ENCODE results near the gene CCNB2. TPM values are rescaled to one million over a fixed set of nuclear protein-coding genes. Genes with fewer than 3 reads are reported as not detected.
A peak's percentile ranks its signal among the peaks of the same experiment; 100 is the strongest.

The CCNB2 gene
- total RNA-seq, 1 experiment from 2014 or later: 86.4 TPM

GRCh38 chr15:59148153-59148833 lies 43.3 kb downstream of the CCNB2 start:
- DNase-seq: no peak
- Mint-ChIP-seq H3K4me1 (ENCODE audit: low read depth, unreplicated experiment) (no peaks in the 10 kb centered on the region), H3K9me3 (ENCODE audit: low read depth, unreplicated experiment) (no peaks in the 10 kb centered on the region), H3K27ac (ENCODE audit: unreplicated experiment) (no peak overlapping the region), H3K27me3 (ENCODE audit: unreplicated experiment) (no peaks in the 10 kb centered on the region), H3K36me3 (ENCODE audit: insufficient read depth, unreplicated experiment) (peaks cover 87% of the 10 kb centered on the region), H3K4me3 (ENCODE audit: low read depth, unreplicated experiment) (no peak overlapping the region)
- BruUV-seq (replicated peaks): no TSS peak
- intact Hi-C loops (cut with micrococcal nuclease; ENCODE audit: unreplicated experiment): no loop called here
- no peak for TF ChIP-seq CTCF (IDR thresholded peaks at IDR 0.05; ENCODE audit: unreplicated experiment)
- CTCF ChIA-PET: no interaction called here

GRCh38 chr15:59150185-59150584 lies 45.2 kb downstream of the CCNB2 start:
- Mint-ChIP-seq H3K36me3 (ENCODE audit: insufficient read depth, unreplicated experiment) (peaks cover 83% of the 10 kb centered on the region), H3K9me3 (ENCODE audit: low read depth, unreplicated experiment) (no peaks in the 10 kb centered on the region), H3K27ac (ENCODE audit: unreplicated experiment) (no peak overlapping the region), H3K4me3 (ENCODE audit: low read depth, unreplicated experiment) (no peak overlapping the region), H3K27me3 (ENCODE audit: unreplicated experiment) (no peaks in the 10 kb centered on the region), H3K4me1 (ENCODE audit: low read depth, unreplicated experiment) (no peaks in the 10 kb centered on the region)
- CTCF ChIA-PET: interaction anchor here (0.9 kb wide), 1 partner anchor 379 kb away, joined by 3 read pairs; no protein-coding TSS in a partner anchor
- BruUV-seq (replicated peaks): no TSS peak
- DNase-seq: no peak
- intact Hi-C loops (cut with micrococcal nuclease; ENCODE audit: unreplicated experiment): no loop called here
- no peak for TF ChIP-seq CTCF (IDR thresholded peaks at IDR 0.05; ENCODE audit: unreplicated experiment)

GRCh38 chr15:59152694-59153450 lies 47.9 kb downstream of the CCNB2 start:
- H3K27me3 Mint-ChIP-seq (ENCODE audit: unreplicated experiment): no peaks in the 10 kb centered on the region
- H3K36me3 Mint-ChIP-seq (ENCODE audit: insufficient read depth, unreplicated experiment): peaks cover 86% of the 10 kb centered on the region
- H3K4me3 Mint-ChIP-seq (ENCODE audit: low read depth, unreplicated experiment): no peak overlapping the region
- intact Hi-C loops (cut with micrococcal nuclease; ENCODE audit: unreplicated experiment): no loop called here
- H3K4me1 Mint-ChIP-seq (ENCODE audit: low read depth, unreplicated experiment): no peaks in the 10 kb centered on the region
- CTCF ChIA-PET: no interaction called here
- H3K27ac Mint-ChIP-seq (ENCODE audit: unreplicated experiment): no peak overlapping the region
- no peaks in the 10 kb centered on the region for H3K9me3 Mint-ChIP-seq (ENCODE audit: low read depth, unreplicated experiment)
- BruUV-seq (replicated peaks): TSS peak; percentile 4
- no peak for TF ChIP-seq CTCF (IDR thresholded peaks at IDR 0.05; ENCODE audit: unreplicated experiment)
- DNase-seq: no peak

- no peaks in the 10 kb centered on the region for H3K27me3 Mint-ChIP-seq (ENCODE audit: unreplicated experiment)
- intact Hi-C loops (cut with micrococcal nuclease; ENCODE audit: unreplicated experiment): no loop called here
- no peaks in the 10 kb centered on the region for H3K9me3 Mint-ChIP-seq (ENCODE audit: low read depth, unreplicated experiment)
- no peak for TF ChIP-seq CTCF (IDR thresholded peaks at IDR 0.05; ENCODE audit: unreplicated experiment)
- H3K4me1 Mint-ChIP-seq (ENCODE audit: low read depth, unreplicated experiment): no peaks in the 10 kb centered on the region
- H3K27ac Mint-ChIP-seq (ENCODE audit: unreplicated experiment): no peak overlapping the region
- CTCF ChIA-PET: no interaction called here
- H3K36me3 Mint-ChIP-seq (ENCODE audit: insufficient read depth, unreplicated experiment): peaks cover 86% of the 10 kb centered on the region
- no peak overlapping the region for H3K4me3 Mint-ChIP-seq (ENCODE audit: low read depth, unreplicated experiment)
- BruUV-seq (replicated peaks): no TSS peak
- DNase-seq: no peak
Measured at GRCh38 chr15:59153466-59153865, 48.5 kb downstream of the CCNB2 start.
